CD4-positive, alpha-beta T cell treated with Interleukin-17A for 1 hour (primary cell): ENCODE results near the gene DYRK1A.
"Not testable (repeated sequence)": the region's sequence is repeated elsewhere in the genome, so short reads cannot be mapped to it uniquely, and the experiment has no call there.

Experiments
- DNase-seq: peaks from one replicate; pipeline ENCODE4 v3.0.0-alpha.2; 2020

Gene DYRK1A

DNA sequence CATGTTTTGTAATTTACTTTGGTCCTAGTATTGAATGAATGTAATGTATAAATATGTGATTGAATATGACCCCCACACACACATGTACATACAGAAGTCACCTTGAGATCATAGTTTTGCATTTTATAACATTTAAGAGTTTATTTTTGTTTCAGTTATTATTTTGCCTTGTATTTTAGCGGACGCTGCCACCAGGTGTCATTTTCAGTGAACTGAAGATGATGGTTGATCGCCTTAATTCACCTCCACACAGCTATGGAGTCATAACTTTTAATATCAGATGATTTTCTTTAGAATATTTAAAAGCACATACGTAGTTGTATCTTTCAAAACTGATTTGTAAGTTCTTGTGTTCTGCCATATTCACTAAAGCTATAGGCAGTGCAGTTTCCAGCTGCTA lies 130.4 kb downstream of the DYRK1A start:
- DNase-seq = peak; percentile 25

GRCh38 chr21:37498664-37499063 lies 132.1 kb downstream of the DYRK1A start:
- no peak for DNase-seq

DNA sequence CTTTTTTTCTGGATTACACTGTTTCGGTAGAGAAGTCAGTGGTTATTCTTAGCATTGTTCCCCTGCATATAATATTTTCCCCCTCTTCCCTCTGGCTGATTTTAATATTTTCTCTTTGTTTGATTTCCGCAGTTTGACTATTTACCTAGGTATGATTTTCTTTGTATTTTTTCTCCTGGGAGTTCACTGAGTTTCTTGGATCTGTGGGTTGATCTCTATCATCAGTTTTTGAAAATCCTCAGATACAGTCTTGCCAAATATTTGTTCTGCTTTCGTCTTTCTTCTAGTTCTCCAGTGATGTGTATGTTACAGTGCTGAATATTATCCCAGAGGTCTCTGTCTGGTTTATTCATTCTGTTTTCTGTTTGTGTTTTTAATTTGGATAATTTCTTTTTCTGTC lies 136.4 kb downstream of the DYRK1A start:
- DNase-seq = no peak

GRCh38 chr21:37503848-37504467 lies 137.4 kb downstream of the DYRK1A start:
- DNase-seq = no peak

DNA sequence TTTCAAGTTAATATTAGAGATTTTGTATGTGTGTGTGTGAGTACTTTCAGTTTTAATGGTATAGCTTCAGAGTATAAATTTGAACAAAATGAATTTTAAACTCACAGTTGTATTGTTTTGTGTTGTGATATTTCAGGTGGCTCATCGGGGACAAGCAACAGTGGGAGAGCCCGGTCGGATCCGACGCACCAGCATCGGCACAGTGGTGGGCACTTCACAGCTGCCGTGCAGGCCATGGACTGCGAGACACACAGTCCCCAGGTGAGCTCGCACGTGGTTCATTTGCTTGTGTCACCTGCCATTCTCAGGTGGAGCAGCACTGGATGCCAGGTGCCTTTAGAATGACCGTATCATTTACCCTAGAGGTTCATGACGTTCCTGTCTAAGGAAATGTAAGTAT lies 139.4 kb downstream of the DYRK1A start:
- no peak for DNase-seq

- DNase-seq = no peak
These were observed 141.1 kb downstream of the DYRK1A start for GRCh38 chr21:37507716-37508115.

DNA sequence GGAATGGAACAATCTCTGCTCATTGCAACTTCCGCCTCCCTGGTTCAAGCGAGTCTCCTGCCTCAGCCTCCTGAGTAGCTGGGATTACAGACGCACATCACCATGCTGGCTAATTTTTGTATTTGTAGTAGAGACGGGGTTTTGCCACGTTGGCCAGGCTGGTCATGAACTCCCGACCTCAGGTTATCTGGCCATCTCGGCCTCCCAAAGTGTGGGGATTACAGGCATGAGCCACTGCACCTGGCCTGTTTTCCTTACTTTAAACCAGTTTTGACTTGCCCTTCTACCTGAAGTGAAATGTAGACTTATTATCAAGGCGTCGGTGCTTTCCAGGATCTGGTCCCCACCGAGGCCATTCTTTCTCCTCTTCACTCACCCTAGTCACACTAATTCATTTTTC lies 141.8 kb downstream of the DYRK1A start:
- no peak for DNase-seq

- no peak for DNase-seq
These were observed 143.3 kb downstream of the DYRK1A start for GRCh38 chr21:37509802-37510393.

GRCh38 chr21:37511848-37512247 lies 145.3 kb downstream of the DYRK1A start:
- no peak for DNase-seq

DNA sequence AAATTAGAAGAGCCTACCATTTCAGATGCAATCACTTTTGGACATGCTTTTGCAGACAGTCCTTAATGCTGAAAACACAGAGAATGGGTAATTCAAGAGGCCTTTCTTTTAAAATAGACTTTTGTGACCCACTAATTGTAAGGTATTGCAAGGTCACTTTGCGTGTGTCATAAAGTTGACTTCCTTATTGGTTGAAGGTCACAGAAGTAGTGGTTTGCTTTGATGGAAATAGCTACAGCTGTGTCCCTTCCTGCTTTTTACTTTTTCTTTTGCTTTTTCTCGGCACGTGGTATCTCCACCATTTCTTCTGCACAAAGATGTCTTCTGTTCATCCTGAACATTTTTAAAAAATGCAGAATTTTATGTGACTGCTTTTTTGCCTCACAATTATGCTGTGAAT lies 146.8 kb downstream of the DYRK1A start:
- no peak for DNase-seq

GRCh38 chr21:37514038-37514667 lies 147.6 kb downstream of the DYRK1A start:
- DNase-seq = no peak

DNA sequence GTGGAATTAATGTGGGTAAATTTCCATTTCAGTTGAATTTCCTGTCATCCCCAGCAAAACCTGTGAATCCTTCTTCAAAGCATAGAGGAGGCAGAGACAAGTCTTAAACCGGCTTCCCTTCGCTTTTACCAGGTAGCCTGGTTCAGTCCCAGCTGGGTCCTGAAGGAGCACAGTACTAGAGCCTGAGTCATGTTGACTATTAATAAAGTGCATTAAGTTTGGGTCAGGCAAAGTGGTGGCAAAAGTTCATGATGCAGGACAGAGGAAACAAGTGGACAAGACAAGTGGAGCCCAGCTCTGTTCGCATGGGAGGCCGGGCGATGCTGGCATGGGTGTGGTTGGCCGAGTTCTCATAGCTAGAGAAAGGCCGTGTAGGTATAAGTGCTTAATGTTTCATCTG lies 150.4 kb downstream of the DYRK1A start:
- no peak for DNase-seq

- no peak for DNase-seq
These were observed 154.2 kb downstream of the DYRK1A start for GRCh38 chr21:37520801-37521200.

DNA sequence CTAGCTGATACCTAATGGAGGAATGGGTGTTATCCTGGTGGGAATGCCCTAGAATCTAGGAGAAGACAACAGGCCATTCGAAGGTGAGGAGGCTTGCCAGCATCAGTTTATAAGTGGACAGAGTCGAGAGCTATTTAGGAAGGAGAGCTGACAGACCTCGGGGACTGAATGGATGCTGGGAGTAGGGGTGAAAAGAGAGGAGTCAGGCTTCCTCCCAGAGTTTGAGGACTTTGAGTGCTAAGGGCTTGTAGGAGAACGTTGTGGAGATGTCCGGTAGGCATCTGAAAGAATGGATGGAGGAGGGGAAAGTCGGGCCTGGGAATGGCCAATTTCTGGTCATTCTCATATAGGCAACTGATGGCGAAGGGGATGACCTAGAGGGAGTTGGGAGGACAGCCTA lies 155.1 kb downstream of the DYRK1A start:
- DNase-seq = no peak

- DNase-seq = no peak
These were observed 156.2 kb downstream of the DYRK1A start for GRCh38 chr21:37522641-37523295.

GRCh38 chr21:37524944-37525343 lies 158.4 kb downstream of the DYRK1A start:
- not testable (repeated sequence) for DNase-seq

DNA sequence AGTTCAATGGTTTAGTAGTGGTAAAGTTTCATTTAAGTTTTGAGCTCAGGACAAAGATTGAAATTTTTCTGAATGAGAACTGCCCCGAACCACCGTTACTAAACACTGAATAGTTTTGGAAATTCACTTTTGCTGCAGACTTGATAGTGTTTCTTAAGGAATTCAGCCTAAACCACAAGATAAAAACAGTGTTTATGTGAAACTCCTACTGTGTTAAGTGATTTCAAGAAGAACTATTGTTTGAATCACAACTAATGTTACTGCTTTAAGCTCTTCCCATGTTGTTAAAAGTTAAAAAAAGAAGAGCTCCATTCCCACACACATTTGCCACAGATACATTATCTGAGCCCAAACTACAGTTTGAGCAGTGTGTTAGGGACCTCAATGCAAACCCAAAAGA lies 159.2 kb downstream of the DYRK1A start:
- DNase-seq = no peak

DNA sequence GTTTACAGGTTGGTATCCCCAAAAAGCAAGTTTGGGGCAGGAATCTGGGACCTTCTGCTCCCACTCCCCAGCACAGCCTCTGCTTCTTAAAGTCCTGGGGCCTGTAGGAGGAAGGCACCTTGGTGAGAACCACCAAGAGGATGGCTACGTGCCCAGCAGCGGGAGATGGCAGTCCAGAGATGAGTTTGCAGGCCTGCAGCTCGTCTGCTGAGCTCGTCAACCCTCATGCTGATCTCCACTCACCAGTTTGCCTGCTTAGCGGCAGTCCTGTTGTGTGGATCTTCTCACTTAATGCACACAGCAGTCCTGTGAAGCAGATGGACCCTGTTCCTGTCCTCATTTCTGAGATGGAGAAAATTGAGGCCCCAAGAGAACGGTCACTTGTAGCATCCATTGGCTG lies 160.5 kb downstream of the DYRK1A start:
- DNase-seq = no peak

GRCh38 chr21:37527716-37528115 lies 161.1 kb downstream of the DYRK1A start:
- DNase-seq = no peak

- no peak for DNase-seq
These were observed 161.8 kb downstream of the DYRK1A start for GRCh38 chr21:37528150-37528937.

GRCh38 chr21:37529649-37530048 lies 163.1 kb downstream of the DYRK1A start:
- DNase-seq = no peak

DNA sequence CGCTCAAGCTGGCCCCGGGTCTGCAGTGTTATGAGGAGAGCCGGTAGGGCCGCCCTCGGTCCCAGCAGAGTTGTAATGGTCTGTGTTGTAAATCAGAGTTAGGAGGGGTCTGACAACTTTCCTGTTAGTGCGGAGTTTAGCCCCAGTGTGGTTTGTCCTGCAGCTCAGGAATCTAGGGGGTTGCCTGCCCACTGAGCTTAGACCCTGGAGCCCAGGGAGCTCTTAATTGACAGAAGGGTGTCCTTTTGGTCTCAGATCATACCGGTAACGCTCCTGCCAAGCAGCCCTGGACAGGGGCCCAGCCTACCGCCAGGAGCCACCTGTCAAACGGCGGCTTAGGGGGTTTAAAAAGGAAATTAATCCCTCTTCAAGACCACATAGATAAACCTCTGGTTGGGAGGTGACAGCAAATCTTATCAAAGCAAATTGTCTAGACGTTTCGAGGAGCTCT lies 164.4 kb downstream of the DYRK1A start:
- DNase-seq = no peak

DNA sequence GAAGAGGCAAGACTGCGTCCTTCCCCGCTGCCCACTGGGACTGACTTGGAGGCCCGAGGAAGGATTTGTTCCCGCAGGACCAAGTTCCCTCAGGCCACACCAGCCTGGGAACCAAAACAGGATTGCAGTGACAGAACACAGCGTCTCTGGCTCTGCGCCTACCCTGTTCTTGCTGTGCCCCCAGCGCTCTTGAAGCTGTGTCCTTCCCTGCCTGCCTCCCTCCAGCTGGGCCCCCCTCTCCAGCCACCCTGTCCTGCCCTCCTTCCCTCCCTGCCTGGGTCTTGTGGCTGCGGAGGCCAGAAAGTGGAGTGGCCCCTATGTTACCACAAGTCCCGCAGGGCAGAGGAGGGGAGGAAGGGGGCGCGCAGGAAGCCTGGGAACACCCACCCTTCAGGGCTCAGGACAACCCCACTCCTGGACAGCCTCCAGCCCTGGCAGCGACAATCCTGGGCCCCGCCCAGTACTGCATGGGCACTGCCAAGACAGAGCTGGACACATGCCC lies 164.9 kb downstream of the DYRK1A start:
- DNase-seq = no peak
